PC-3 (cell line): Measurements from ENCODE around the gene BACH2.

Experiments used
- CTCF ChIP-seq: fragments of 300-600 bp; sonication (generic); conservative IDR thresholded peaks from 2 replicates; pipeline ENCODE4 v1.5.1; 2017; ENCODE audit warnings: antibody characterized with exemption, low read depth, mild to moderate bottlenecking, low read length
- EZH2 ChIP-seq: fragments of 300-600 bp; sonication (generic); IDR thresholded peaks from one replicate; pipeline ENCODE4 v1.6.1; 2017; ENCODE audit warnings: antibody characterized with exemption, mild to moderate bottlenecking, low read length; ENCODE audit not compliant: unreplicated experiment
- EZH2phosphoT487 ChIP-seq: fragments of 300-600 bp; sonication (generic); IDR thresholded peaks from 2 replicates; pipeline ENCODE4 v1.6.1; 2018; ENCODE audit warnings: mild to moderate bottlenecking, antibody characterized with exemption, low read length, borderline replicate concordance

GRCh38 chr6:90216072-90216977 is 80.3 kb downstream of the BACH2 start:
- TF ChIP-seq CTCF (no peak), EZH2 (no peak), EZH2phosphoT487 (no peak)
